Panc1 (cell line): ENCODE results near the gene DNAAF9. TPM values are rescaled to one million over a fixed set of nuclear protein-coding genes. Genes with fewer than 3 reads are reported as not detected.

ENCODE experiments used
- ATAC-seq: fragments of 200-7000 bp; cut with Tn5 transposase; 2 replicates; pipeline ENCODE4 v1.9.1; 2020; ENCODE audit warnings: mild to moderate bottlenecking, moderate library complexity
- BruUV-seq: library from RNA; stranded (reverse); fragments of 400-500 nt; replicated peaks from 2 replicates; lab custom pipeline; 2021; lab: Mats Ljungman, UMichigan
- CTCF ChIA-PET: fragments of 300-600 bp; sonication (Branson Sonifier 250); formaldehyde crosslinking; loops from one replicate; lab custom pipeline; 2022; ENCODE audit warnings: antibody characterized with exemption; lab: Charles Lee
- POLR2A ChIA-PET: fragments of 300-600 bp; sonication (Branson Sonifier 250); formaldehyde crosslinking; loops from one replicate; lab custom pipeline; 2022; ENCODE audit warnings: antibody characterized with exemption; lab: Charles Lee
- DNase-seq: peaks from one replicate; pipeline ENCODE4 v3.0.0-alpha.2; 2010; ENCODE audit warnings: low read depth, low spot score
- H3K27ac ChIP-seq: 2 replicates; pipeline ENCODE4 v1.5.1; 2011; ENCODE audit warnings: mild to moderate bottlenecking, low read length, inconsistent platforms
- H3K27me3 ChIP-seq: fragments of 200-500 bp; sonication (Bioruptor generic); 2 replicates; pipeline ENCODE4 v1.6.0; 2014; ENCODE audit warnings: low read length, inconsistent platforms; ENCODE audit not compliant: control insufficient read depth, insufficient read depth
- H3K36me3 ChIP-seq: fragments of 200-500 bp; sonication (Bioruptor generic); 2 replicates; pipeline ENCODE4 v1.5.1; 2014; ENCODE audit warnings: inconsistent platforms, mild to moderate bottlenecking, low read length, moderate library complexity; ENCODE audit not compliant: control insufficient read depth, insufficient read depth
- H3K4me1 ChIP-seq: 2 replicates; pipeline ENCODE4 v1.5.1; 2011; ENCODE audit warnings: inconsistent platforms, mild to moderate bottlenecking, low read length, moderate library complexity; ENCODE audit not compliant: control insufficient read depth, insufficient read depth
- H3K4me3 ChIP-seq, 2 experiments: 2 replicates each; pipeline ENCODE4 v1.5.1; 2011 to 2012; ENCODE audit warnings: low read depth in 2 of 2, low read length in 2 of 2, mild to moderate bottlenecking in 2 of 2, inconsistent platforms in 1 of 2, moderate library complexity in 1 of 2
- H3K9me3 ChIP-seq: fragments of 200-500 bp; sonication (Bioruptor generic); 2 replicates; pipeline ENCODE4 v1.5.1; 2014; ENCODE audit warnings: low read depth, mild to moderate bottlenecking, inconsistent platforms, low read length, moderate library complexity; ENCODE audit not compliant: control insufficient read depth, insufficient read depth
- POLR2AphosphoS5 ChIP-seq: IDR thresholded peaks from 2 replicates; pipeline ENCODE4 v1.6.1; 2012; ENCODE audit warnings: mild to moderate bottlenecking, low read depth, low read length, moderate library complexity
- SIN3A ChIP-seq: IDR thresholded peaks from 2 replicates; pipeline ENCODE4 v1.6.1; 2012; ENCODE audit warnings: low read depth, mild to moderate bottlenecking, low read length, moderate library complexity, borderline replicate concordance; ENCODE audit not compliant: insufficient read depth
- TCF7L2 ChIP-seq: IDR thresholded peaks from 2 replicates; pipeline ENCODE4 v1.6.1; 2011; ENCODE audit warnings: mild to moderate bottlenecking, low read depth, low read length, inconsistent platforms
- in situ Hi-C: cut with HindIII; loops from 2 replicates; pipeline ENCODE4 v1.10.0; 2016; ENCODE audit warnings: low sequenced_read_pairs, low pct_unique_long_range_greater_than_20kb
- intact Hi-C: fragments of 100-400 bp; cut with micrococcal nuclease; formaldehyde crosslinking; loops from one replicate; pipeline ENCODE4 v1.10.0; 2022; ENCODE audit not compliant: unreplicated experiment
- total RNA-seq: library from RNA; stranded (reverse); gene quantifications from one replicate; pipeline ENCODE4 v1.2.1, GENCODE V29; 2021; ENCODE audit not compliant: unreplicated experiment
- TF ChIP-seq, protein P1 (sequence below), 2 experiments: IDR thresholded peaks; 2 replicates each; pipeline ENCODE4 v1.6.1; 2011 to 2012; ENCODE audit warnings: low read depth in 2 of 2, control low read depth in 1 of 2, low read length in 1 of 2, mild to moderate bottlenecking in 1 of 2, moderate library complexity in 1 of 2; ENCODE audit not compliant: insufficient read depth in 1 of 2
- TF ChIP-seq, protein P2 (sequence below): fragments of 450-650 bp; IDR thresholded peaks from 2 replicates; pipeline ENCODE4 v1.5.1; 2017; ENCODE audit warnings: mild to moderate bottlenecking

DNAAF9 gene
- total RNA-seq, 1 experiment from 2014 or later = 7.4 TPM

DNA sequence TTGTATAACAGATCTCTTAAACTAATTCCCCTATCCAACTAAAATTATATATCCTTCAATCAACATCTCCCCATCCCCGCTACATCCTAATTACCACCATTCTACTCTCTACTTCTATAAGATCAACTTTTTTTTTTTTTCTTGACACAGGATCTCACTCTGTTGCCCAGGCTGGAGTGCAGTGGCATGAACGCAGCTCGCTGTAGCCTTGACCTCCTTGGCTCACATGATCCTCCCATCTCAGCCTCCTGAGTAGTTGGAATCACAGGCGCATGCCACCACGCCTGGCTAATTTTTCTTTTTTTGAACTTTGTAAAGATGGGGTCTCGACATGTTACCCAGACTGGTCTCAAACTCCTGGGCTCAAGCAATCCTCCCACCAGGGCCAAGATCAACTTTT is 5.0 kb downstream of the DNAAF9 start:
- H3K4me3 ChIP-seq = no peak overlapping the region
- ATAC-seq (no peak), DNase-seq (no peak)
- no TSS peak for BruUV-seq
- no peaks in the 10 kb centered on the region for H3K27me3 ChIP-seq
- no peak for TF ChIP-seq SIN3A
- no peak for TF ChIP-seq POLR2AphosphoS5
- no peak for TF ChIP-seq TCF7L2
- TF ChIP-seq, protein P1, sequence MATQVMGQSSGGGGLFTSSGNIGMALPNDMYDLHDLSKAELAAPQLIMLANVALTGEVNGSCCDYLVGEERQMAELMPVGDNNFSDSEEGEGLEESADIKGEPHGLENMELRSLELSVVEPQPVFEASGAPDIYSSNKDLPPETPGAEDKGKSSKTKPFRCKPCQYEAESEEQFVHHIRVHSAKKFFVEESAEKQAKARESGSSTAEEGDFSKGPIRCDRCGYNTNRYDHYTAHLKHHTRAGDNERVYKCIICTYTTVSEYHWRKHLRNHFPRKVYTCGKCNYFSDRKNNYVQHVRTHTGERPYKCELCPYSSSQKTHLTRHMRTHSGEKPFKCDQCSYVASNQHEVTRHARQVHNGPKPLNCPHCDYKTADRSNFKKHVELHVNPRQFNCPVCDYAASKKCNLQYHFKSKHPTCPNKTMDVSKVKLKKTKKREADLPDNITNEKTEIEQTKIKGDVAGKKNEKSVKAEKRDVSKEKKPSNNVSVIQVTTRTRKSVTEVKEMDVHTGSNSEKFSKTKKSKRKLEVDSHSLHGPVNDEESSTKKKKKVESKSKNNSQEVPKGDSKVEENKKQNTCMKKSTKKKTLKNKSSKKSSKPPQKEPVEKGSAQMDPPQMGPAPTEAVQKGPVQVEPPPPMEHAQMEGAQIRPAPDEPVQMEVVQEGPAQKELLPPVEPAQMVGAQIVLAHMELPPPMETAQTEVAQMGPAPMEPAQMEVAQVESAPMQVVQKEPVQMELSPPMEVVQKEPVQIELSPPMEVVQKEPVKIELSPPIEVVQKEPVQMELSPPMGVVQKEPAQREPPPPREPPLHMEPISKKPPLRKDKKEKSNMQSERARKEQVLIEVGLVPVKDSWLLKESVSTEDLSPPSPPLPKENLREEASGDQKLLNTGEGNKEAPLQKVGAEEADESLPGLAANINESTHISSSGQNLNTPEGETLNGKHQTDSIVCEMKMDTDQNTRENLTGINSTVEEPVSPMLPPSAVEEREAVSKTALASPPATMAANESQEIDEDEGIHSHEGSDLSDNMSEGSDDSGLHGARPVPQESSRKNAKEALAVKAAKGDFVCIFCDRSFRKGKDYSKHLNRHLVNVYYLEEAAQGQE (IDR thresholded peaks at IDR 0.05; ENCODE audit: insufficient read depth in 1 of 2, low read depth in 2 of 2, low read length in 1 of 2) = no peak
- TF ChIP-seq, protein P2, sequence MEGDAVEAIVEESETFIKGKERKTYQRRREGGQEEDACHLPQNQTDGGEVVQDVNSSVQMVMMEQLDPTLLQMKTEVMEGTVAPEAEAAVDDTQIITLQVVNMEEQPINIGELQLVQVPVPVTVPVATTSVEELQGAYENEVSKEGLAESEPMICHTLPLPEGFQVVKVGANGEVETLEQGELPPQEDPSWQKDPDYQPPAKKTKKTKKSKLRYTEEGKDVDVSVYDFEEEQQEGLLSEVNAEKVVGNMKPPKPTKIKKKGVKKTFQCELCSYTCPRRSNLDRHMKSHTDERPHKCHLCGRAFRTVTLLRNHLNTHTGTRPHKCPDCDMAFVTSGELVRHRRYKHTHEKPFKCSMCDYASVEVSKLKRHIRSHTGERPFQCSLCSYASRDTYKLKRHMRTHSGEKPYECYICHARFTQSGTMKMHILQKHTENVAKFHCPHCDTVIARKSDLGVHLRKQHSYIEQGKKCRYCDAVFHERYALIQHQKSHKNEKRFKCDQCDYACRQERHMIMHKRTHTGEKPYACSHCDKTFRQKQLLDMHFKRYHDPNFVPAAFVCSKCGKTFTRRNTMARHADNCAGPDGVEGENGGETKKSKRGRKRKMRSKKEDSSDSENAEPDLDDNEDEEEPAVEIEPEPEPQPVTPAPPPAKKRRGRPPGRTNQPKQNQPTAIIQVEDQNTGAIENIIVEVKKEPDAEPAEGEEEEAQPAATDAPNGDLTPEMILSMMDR = no peak
- no peak overlapping the region for H3K27ac ChIP-seq
- peaks cover 12% of the 10 kb centered on the region for H3K4me1 ChIP-seq
- CTCF ChIA-PET = no interaction called here
- H3K9me3 ChIP-seq = no peaks in the 10 kb centered on the region
- in situ Hi-C loops (no loop called here), intact Hi-C loops (no loop called here)
- no peaks in the 10 kb centered on the region for H3K36me3 ChIP-seq
- POLR2A ChIA-PET = no interaction called here

DNA sequence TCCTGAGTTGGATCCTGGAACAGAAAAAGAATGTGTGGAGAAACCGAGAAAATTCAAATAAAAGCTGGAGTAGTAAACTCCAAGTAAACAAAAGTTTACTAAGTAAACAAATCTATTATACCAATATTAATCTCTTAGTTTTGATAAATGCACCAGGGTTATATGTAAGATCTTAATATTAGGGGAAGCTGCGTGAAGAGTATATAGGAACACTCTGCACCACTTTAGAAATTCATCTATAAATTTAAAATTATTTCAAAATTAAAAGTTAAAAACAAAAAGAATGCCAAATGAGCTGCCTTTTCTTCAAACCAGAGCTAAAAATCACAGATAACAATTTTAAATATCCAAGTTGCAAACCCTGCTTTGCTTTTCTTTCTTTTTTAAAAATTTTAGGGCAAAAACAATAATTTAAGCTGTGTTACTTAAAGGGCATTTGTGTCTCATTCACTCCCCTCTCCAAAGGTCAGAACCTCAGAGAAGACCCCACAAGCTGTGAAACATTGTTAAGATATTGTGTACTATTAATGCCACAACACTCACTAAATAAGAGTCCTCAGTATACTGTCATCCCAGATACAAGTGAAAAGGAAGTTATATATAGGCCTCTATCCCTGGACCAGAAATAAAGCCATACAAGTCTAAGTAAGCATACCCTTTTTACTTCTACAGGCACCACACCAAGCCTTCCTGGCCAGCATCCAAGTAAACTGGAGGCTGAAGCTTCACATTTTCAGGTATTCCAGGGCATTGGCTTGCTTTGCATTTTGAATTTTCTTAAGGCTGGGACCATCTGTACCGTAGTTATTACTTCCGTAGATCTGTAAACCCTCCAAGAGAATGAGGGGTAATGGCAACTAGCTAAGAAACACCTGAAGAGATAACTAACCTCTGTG is 7.0 kb downstream of the DNAAF9 start:
- intact Hi-C loops = no loop called here
- ATAC-seq (no peak), DNase-seq (no peak)
- Histone ChIP-seq H3K27me3 (no peaks in the 10 kb centered on the region), H3K36me3 (no peaks in the 10 kb centered on the region), H3K27ac (no peak overlapping the region), H3K4me3 (no peak overlapping the region), H3K4me1 (peaks cover 6% of the 10 kb centered on the region), H3K9me3 (no peaks in the 10 kb centered on the region)
- in situ Hi-C loops = no loop called here
- CTCF ChIA-PET = no interaction called here
- POLR2A ChIA-PET = no interaction called here
- TF ChIP-seq, protein P1 (IDR thresholded peaks at IDR 0.05; ENCODE audit: insufficient read depth in 1 of 2, low read depth in 2 of 2, low read length in 1 of 2) = no peak
- TF ChIP-seq TCF7L2 (no peak), SIN3A (no peak)
- TF ChIP-seq, protein P2 = no peak
- BruUV-seq = no TSS peak
